ENCODE results near the gene ODAD3.
"Not testable (repeated sequence)": the region's sequence is repeated elsewhere in the genome, so short reads cannot be mapped to it uniquely, and the experiment has no call there.

ODAD3 gene

GRCh38 chr19:11458912-11459311 is 24.0 kb upstream of the ODAD3 start:
- not testable (repeated sequence) for DNase-seq

GRCh38 chr19:11458236-11458900 is 23.4 kb upstream of the ODAD3 start:
- DNase-seq: no peak

- no peak for DNase-seq
Measured at GRCh38 chr19:11457831-11458230, 22.9 kb upstream of the ODAD3 start.

GRCh38 chr19:11457115-11457514 is 22.2 kb upstream of the ODAD3 start:
- DNase-seq: no peak

- no peak for DNase-seq
Measured at GRCh38 chr19:11456659-11457058, 21.7 kb upstream of the ODAD3 start.

GRCh38 chr19:11455233-11455554 is 20.3 kb upstream of the ODAD3 start:
- not testable (repeated sequence) for DNase-seq

GRCh38 chr19:11453468-11454341 is 18.8 kb upstream of the ODAD3 start:
- no peak for DNase-seq

- no peak for DNase-seq
Measured at GRCh38 chr19:11452620-11453310, 17.8 kb upstream of the ODAD3 start.

GRCh38 chr19:11451871-11452619 is 17.1 kb upstream of the ODAD3 start:
- no peak for DNase-seq

GRCh38 chr19:11451327-11451870 is 16.5 kb upstream of the ODAD3 start:
- DNase-seq: no peak

GRCh38 chr19:11450570-11451326 is 15.8 kb upstream of the ODAD3 start:
- DNase-seq: no peak

- DNase-seq: no peak
Measured at GRCh38 chr19:11448923-11449554, 14.1 kb upstream of the ODAD3 start.

GRCh38 chr19:11448410-11448809 is 13.5 kb upstream of the ODAD3 start:
- no peak for DNase-seq

GRCh38 chr19:11447347-11448262 is 12.7 kb upstream of the ODAD3 start:
- no peak for DNase-seq

- DNase-seq: no peak
Measured at GRCh38 chr19:11446652-11447301, 11.9 kb upstream of the ODAD3 start.

- DNase-seq: no peak
Measured at GRCh38 chr19:11446271-11446651, 11.3 kb upstream of the ODAD3 start.

- no peak for DNase-seq
Measured at GRCh38 chr19:11445141-11445540, 10.2 kb upstream of the ODAD3 start.

- DNase-seq: no peak
Measured at GRCh38 chr19:11444059-11444458, 9.1 kb upstream of the ODAD3 start.

GRCh38 chr19:11437955-11438354 is 3.0 kb upstream of the ODAD3 start:
- DNase-seq: no peak

GRCh38 chr19:11435833-11436313 is 952 bp upstream of the ODAD3 start:
- no peak for DNase-seq

All from HCEC 1CT (cell line).